T-helper 1 cell treated with Interleukin-12 subunit alpha and Interleukin-12 subunit beta and Interleukin-4 antibody, amounts not matched to agents 30 μg/mL and 1 μg/mL, for 36 hours (primary cell): ENCODE measurements around the gene BIVM.

Experiments
- H3K27ac Mint-ChIP-seq: one replicate; pipeline ENCODE4 v1.8.0; 2021; ENCODE audit warnings: mild to moderate bottlenecking, mixed read lengths
- H3K27me3 Mint-ChIP-seq: one replicate; pipeline ENCODE4 v1.8.0; 2021; ENCODE audit warnings: low read depth, mixed read lengths
- H3K36me3 Mint-ChIP-seq: one replicate; pipeline ENCODE4 v1.8.0; 2021; ENCODE audit warnings: low read depth, mixed read lengths
- H3K4me1 Mint-ChIP-seq: one replicate; pipeline ENCODE4 v1.8.0; 2021; ENCODE audit warnings: low read depth, mixed read lengths
- H3K4me3 Mint-ChIP-seq: one replicate; pipeline ENCODE4 v1.8.0; 2021; ENCODE audit warnings: mild to moderate bottlenecking, moderate library complexity, mixed read lengths
- H3K9me3 Mint-ChIP-seq: one replicate; pipeline ENCODE4 v1.8.0; 2021; ENCODE audit warnings: mixed read lengths

The BIVM gene, protein sequence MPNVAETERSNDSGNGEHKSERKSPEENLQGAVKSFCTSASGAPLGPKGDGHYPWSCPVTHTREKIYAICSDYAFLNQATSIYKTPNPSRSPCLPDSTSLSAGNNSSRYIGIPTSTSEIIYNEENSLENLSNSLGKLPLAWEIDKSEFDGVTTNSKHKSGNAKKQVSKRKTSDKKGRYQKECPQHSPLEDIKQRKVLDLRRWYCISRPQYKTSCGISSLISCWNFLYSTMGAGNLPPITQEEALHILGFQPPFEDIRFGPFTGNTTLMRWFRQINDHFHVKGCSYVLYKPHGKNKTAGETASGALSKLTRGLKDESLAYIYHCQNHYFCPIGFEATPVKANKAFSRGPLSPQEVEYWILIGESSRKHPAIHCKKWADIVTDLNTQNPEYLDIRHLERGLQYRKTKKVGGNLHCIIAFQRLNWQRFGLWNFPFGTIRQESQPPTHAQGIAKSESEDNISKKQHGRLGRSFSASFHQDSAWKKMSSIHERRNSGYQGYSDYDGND

DNA sequence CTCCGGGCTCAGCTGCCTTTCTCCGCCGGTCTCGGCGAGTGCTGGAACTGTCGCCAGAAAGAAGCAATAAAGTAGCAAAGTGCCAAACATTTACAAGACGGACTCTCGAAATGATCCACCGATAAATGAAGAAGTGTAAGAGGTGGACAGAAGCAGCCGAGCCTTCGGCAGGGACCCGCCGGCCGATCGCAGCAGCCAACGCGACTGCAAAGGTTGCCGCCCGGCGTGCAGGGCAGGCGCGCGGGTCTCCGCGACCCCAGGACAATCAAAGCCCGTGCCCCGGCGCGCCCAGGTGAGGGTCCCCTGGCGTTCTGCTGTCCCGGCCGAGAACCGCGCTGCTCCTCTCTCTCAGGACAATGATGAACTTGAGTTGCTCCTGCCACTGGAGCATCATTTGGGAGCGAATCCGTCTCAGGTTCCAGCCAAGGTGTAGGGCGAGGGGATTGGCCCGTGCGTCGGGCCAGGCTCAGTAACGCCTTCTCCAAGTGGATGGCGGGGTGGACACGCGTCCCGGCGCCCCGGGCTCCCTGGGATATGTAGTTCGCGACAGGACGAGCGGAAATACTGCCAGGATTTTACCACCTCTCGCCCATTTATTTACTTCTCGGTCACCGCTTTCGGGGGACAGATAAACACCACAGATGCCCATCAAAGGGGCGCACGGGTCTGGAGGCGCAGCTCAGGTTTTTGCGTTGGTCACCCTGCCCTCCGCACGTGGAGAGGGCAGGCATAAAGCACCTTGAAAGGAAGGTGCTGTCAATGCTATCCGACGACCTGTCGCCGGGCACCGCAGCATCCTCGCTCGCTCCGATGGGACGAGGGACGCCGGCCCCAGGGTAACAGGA lies at the start of gene BIVM, which contains the start of gene POGLUT2:
BIVM (plus strand) TSS at position 539 of the 845 bp plus-strand sequence. CDS start 8,149 bp downstream, outside the sequence.
POGLUT2 (minus strand) TSS at position 396 of the 845 bp plus-strand sequence; CDS start at position 90, 306 bp downstream.
- Mint-ChIP-seq H3K27me3 (no peaks in the 10 kb centered on the region), H3K36me3 (peaks cover 6% of the 10 kb centered on the region), H3K4me3 (peak within 1 kb of the TSS; percentile 90), H3K9me3 (no peaks in the 10 kb centered on the region), H3K4me1 (peaks cover 26% of the 10 kb centered on the region), H3K27ac (peak within 1 kb of the TSS; percentile 87)

DNA sequence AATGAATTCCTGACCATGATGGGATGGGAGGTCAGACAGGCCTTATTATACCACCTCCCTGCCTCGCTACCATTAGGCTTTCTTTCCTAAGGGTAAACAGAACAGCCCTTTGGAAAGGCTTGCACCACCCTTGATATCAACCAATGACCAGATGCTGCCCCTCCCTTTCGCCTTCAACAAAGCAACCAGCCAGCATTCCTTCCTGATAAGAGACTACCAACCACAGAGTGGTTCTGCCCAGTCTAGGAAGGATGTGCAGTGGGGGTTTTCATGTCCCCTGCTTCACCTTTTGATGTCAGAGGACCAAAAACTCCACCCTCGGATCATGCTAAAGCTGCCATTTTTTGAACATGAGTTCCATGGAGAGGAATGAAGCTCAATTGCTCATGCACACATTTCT lies 47.0 kb upstream of the BIVM start:
- peaks cover 4% of the 10 kb centered on the region for H3K36me3 Mint-ChIP-seq
- no peaks in the 10 kb centered on the region for H3K4me1 Mint-ChIP-seq
- no peaks in the 10 kb centered on the region for H3K9me3 Mint-ChIP-seq
- H3K27me3 Mint-ChIP-seq, result peaks cover 13% of the 10 kb centered on the region
- H3K4me3 Mint-ChIP-seq, result no peak overlapping the region
- H3K27ac Mint-ChIP-seq, result no peak overlapping the region

DNA sequence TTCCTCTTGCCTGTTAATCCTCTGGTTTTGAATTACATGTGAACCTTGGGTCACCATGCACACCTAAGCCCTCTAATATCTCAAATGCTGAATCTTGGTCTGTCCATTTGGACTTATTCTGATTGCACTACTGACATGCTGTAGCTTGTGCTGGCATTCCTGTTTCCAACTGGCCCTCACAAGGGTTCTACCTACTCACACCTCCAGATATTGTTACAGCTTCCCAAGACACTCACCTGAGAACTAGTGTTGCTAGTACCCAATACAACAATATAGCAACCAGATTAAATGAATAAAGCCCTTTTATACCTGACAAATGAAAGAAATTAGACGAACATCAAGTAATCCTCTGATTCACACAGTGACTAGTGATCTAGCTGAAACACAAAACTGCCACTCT lies 41.9 kb upstream of the BIVM start:
- H3K27ac Mint-ChIP-seq, result no peak overlapping the region
- H3K4me3 Mint-ChIP-seq, result no peak overlapping the region
- no peaks in the 10 kb centered on the region for H3K27me3 Mint-ChIP-seq
- H3K9me3 Mint-ChIP-seq, result no peaks in the 10 kb centered on the region
- H3K4me1 Mint-ChIP-seq, result no peaks in the 10 kb centered on the region
- no peaks in the 10 kb centered on the region for H3K36me3 Mint-ChIP-seq

DNA sequence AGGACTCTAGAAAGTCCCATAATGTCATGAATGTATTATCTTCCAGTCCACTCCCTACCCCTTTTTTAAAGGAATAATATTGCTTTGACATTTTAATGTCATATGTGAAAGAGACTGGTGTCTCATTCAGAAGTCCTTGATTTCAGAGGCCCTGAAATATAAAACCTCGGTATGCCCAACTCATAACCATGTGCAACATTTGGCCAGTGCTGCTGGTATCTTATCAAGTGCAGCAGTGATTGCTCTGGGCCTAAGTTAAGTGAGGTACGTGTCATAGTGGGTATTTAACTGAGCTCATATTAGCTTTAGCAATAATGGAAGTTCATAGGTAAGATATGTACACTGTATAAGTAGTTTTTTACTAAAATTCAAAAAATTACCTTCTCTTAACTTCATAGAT lies 40.1 kb upstream of the BIVM start:
- no peak overlapping the region for H3K27ac Mint-ChIP-seq
- H3K4me3 Mint-ChIP-seq, result no peak overlapping the region
- H3K9me3 Mint-ChIP-seq, result no peaks in the 10 kb centered on the region
- H3K27me3 Mint-ChIP-seq, result no peaks in the 10 kb centered on the region
- no peaks in the 10 kb centered on the region for H3K4me1 Mint-ChIP-seq
- no peaks in the 10 kb centered on the region for H3K36me3 Mint-ChIP-seq

DNA sequence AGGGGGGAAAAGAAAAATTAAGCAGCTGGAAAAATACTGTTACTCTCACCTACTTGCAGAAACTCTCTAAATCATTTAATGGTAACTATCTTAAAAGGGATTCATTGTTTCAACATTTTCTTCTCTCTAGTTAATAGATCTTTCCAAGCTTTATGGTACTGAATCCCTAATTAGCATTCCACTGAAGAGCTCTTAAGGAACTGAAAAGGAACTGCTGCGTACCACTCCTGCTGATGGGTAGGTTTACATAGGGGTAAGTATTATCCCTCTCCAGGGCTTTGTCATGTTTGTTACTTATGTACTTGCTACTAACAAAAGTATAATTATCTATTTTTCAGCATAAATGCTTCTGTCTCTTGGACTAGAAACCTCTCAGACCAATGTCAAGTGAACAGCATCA lies 37.8 kb upstream of the BIVM start:
- no peaks in the 10 kb centered on the region for H3K27me3 Mint-ChIP-seq
- no peaks in the 10 kb centered on the region for H3K9me3 Mint-ChIP-seq

DNA sequence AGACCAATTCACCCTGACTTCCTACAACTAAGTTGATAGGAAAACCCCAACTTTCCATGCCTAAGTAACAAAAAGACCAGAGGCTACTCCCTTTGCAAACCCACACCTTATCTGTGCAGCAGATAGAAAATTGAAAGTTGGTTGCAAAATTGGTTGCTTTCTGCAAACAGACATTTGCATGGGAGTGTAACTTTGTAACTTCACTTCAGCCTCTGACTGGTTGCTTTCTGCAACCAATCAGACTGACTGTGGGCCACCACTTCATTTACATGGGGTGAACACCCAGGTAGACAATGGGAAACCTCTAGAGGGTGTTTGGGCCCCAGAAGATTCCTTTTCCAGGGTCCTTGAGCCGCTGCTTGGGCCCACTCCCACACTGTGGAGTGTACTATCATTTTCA lies 35.2 kb upstream of the BIVM start:
- H3K9me3 Mint-ChIP-seq, result no peaks in the 10 kb centered on the region

More for the DNA sequence above, 37.8 kb upstream of the BIVM start:
- Mint-ChIP-seq H3K4me3 (no peak overlapping the region), H3K4me1 (peaks cover 4% of the 10 kb centered on the region), H3K27ac (no peak overlapping the region), H3K36me3 (no peaks in the 10 kb centered on the region)

DNA sequence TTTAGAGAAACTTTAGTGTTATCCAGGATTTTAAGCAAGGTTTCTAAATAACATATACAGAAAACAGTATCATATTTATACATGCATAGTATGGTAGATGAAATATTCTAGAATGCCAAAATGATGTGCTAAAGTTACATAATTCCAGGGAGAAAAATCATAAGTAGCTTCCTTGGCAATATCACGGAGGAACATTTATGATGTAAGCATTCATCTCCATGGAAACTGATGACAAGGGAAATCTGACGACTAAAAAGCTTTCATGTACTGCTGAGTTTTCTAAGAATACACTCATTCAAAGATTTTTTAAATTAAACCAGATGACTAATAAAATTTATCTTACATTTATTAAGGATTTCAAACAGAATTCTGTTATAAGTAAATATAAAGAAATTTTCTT lies 30.0 kb upstream of the BIVM start:
- H3K4me3 Mint-ChIP-seq, result no peak overlapping the region
- H3K36me3 Mint-ChIP-seq, result peaks cover 19% of the 10 kb centered on the region
- H3K4me1 Mint-ChIP-seq, result peaks cover 38% of the 10 kb centered on the region
- no peaks in the 10 kb centered on the region for H3K27me3 Mint-ChIP-seq
- H3K9me3 Mint-ChIP-seq, result no peaks in the 10 kb centered on the region
- H3K27ac Mint-ChIP-seq, result no peak overlapping the region

More for the DNA sequence above, 35.2 kb upstream of the BIVM start:
- H3K4me3 Mint-ChIP-seq, result no peak overlapping the region
- peaks cover 14% of the 10 kb centered on the region for H3K36me3 Mint-ChIP-seq
- H3K27ac Mint-ChIP-seq, result no peak overlapping the region
- peaks cover 5% of the 10 kb centered on the region for H3K4me1 Mint-ChIP-seq
- no peaks in the 10 kb centered on the region for H3K27me3 Mint-ChIP-seq

DNA sequence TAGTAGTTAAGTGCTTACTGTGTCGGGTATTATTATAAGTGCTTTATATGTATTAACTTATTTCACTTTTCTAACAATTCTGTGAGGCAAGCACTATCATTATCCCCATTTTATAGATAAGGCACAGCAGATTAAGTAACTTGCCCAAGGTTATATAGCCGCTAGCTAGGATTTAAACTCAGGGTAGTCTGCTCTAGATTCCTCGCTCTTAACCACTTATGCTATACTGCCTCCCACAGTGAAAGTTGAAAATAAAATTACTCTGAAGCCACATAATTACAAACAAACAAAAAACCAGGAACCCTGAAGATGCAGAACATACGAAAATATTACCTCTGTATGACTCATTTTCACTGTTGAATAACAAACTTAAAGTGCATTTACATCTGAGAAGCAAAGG lies 29.2 kb upstream of the BIVM start:
- peaks cover 42% of the 10 kb centered on the region for H3K4me1 Mint-ChIP-seq
- no peaks in the 10 kb centered on the region for H3K27me3 Mint-ChIP-seq
- H3K36me3 Mint-ChIP-seq, result peaks cover 19% of the 10 kb centered on the region
- H3K4me3 Mint-ChIP-seq, result no peak overlapping the region
- no peaks in the 10 kb centered on the region for H3K9me3 Mint-ChIP-seq
- peak overlapping the region; percentile 41 for H3K27ac Mint-ChIP-seq

DNA sequence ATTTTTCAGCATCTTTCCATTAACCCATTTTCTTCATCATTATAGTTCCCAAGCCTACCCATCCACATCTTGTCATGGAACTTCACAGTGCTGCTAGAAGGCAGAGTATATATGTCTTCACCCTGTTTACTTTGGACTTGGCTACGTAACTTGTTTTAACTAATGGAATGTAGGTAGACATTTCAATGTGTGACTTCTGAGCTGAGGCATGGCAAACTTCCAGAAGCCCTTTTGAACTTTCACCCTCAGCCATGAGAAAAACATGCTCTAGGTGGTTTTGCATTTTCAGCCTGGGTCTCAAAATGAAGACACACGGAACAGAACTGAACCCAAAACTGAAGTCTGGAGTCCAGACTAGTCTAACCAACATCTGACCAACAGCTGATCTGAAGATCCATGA lies 28.5 kb upstream of the BIVM start:
- Mint-ChIP-seq H3K36me3 (peaks cover 19% of the 10 kb centered on the region), H3K4me3 (no peak overlapping the region), H3K27ac (no peak overlapping the region), H3K4me1 (peaks cover 47% of the 10 kb centered on the region), H3K9me3 (no peaks in the 10 kb centered on the region), H3K27me3 (no peaks in the 10 kb centered on the region)

DNA sequence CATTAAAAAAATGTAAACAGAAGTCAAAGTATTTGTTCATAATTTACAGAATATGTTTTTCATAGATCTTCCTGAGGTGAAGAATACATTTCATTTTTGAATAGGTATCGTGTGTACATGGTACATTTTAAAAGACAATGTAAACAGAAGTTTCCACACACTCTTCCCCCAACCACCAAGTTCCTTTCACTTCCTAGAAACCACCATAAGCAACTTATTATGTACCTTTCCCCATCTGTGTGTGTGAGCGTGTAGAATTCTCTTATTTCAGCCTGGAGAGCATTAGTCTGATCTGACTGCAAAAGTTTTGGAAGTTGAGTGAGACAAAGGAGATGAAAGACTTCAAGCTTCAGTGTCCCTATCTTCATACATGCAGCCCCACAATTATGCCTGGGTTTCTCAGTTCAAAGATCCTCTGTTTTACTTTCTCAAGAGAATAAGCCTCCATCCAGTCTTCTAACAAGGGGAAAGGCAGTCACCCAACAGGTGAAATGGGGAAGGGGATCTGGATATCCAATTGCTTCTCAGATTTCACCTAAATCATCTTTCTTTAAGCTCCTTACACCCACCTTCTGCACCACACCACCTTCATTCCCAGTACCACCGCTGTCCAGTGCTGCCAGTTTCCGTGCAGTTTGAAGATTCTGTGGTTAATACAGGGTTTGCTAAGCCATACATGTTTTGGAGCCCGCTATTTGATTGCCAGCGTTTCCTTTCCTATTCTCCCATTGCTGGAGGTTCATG lies 27.4 kb upstream of the BIVM start:
- Mint-ChIP-seq H3K4me1 (peaks cover 51% of the 10 kb centered on the region), H3K27me3 (no peaks in the 10 kb centered on the region), H3K36me3 (peaks cover 17% of the 10 kb centered on the region), H3K9me3 (no peaks in the 10 kb centered on the region), H3K4me3 (peak overlapping the region; percentile 92), H3K27ac (peak overlapping the region; percentile 68)

DNA sequence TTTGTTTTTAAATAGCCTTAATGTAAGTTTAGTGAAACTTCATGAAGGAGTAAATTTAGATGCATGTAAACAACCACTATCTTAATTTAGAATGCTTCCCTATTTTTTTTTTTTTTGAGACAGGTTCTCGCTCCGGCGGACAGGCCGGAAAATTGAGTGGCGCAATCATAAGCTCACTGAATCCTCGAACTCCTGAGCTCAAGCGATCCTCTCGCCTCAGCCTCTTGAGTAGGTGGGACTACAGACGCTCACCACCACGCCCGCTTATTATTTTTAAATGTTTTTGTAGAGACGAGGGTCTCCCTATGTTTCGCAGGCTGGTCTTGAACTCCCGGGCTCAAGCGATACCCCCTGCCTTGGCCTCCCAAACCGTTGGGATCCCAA lies 26.9 kb upstream of the BIVM start:
- peak overlapping the region; percentile 92 for H3K4me3 Mint-ChIP-seq
- peaks cover 12% of the 10 kb centered on the region for H3K36me3 Mint-ChIP-seq
- H3K9me3 Mint-ChIP-seq, result no peaks in the 10 kb centered on the region
- no peaks in the 10 kb centered on the region for H3K27me3 Mint-ChIP-seq
- no peak overlapping the region for H3K27ac Mint-ChIP-seq
- H3K4me1 Mint-ChIP-seq, result peaks cover 52% of the 10 kb centered on the region

DNA sequence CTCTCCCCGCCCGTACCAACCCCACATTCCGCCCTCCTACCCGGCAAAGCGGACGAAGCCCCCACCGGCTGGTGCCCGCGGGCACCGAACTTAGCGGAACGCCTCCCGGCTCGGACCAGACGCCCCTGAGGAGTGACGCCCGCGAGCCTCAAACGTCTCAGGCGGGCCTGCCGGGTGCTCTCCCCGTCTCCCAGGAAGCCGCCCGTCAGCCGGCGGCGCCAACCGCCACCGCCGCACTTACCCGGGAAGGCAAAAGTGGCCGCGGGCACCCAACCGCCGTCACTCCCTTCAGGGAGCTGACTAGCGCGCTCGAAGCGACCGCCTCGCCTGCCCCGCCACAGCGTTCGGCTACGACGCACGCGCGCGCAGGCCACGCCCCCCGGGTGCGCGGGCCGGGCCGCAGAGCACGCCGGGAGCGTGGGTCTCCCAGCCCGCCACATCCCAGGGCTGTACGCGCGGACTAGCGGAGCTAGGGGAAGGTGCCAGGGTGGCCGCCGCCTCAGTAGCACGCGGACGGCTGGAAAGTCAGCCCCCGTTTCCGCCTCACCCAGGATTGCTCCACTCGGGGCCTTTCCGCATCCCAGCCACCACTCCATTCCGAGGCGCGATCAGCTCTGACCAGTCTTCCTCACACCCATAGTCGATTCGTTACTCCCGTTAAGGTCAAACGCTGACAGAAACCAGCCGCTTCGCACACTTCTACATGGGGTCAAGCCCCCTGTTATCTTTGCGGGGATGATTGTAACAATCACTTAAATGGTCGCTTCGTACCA lies 25.3 kb upstream of the BIVM start, which contains the start of gene TEX30:
TEX30 (minus strand) TSS at position 346 of the 773 bp plus-strand sequence. CDS start 3,760 bp downstream, outside the sequence.
- H3K27me3 Mint-ChIP-seq, result no peaks in the 10 kb centered on the region
- peak within 1 kb of the TSS; percentile 96 for H3K27ac Mint-ChIP-seq
- H3K4me1 Mint-ChIP-seq, result peaks cover 55% of the 10 kb centered on the region
- H3K36me3 Mint-ChIP-seq, result peaks cover 6% of the 10 kb centered on the region
- H3K4me3 Mint-ChIP-seq, result peak within 1 kb of the TSS; percentile 93
- no peaks in the 10 kb centered on the region for H3K9me3 Mint-ChIP-seq

DNA sequence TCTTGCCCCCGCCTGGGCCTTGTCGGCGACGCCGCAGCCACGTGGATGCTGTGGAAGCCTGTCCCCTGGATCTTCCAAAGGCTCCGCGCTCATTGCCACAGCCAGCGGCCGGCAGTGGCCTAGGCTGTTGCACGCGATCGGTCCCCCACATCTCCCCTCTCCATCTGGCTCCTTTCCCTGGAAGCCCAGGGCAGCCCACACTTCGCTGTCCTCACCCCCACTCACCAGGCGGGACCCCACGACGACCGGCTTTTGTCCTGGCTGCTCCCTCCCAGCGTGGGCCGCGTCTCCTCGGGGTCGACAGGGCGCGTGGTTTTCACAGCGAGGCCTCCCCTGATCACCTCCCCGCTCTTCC lies 24.7 kb upstream of the BIVM start:
- Mint-ChIP-seq H3K27me3 (no peaks in the 10 kb centered on the region), H3K36me3 (peaks cover 6% of the 10 kb centered on the region), H3K4me1 (peaks cover 57% of the 10 kb centered on the region), H3K4me3 (peak overlapping the region; percentile 93), H3K27ac (peak overlapping the region; percentile 96), H3K9me3 (no peaks in the 10 kb centered on the region)
